HG03025 (cell line): ENCODE measurements around the gene RAB3IL1.
"Not testable (repeated sequence)": the region's sequence is repeated elsewhere in the genome, so short reads cannot be mapped to it uniquely, and the experiment has no call there.

Experiments
- ATAC-seq: cut with Tn5 transposase; IDR thresholded peaks from one replicate; pipeline ENCODE4 v1.9.1; 2021; ENCODE audit warnings: mild to moderate bottlenecking, moderate library complexity; ENCODE audit not compliant: unreplicated experiment, low FRiP score

RAB3IL1 gene, protein sequence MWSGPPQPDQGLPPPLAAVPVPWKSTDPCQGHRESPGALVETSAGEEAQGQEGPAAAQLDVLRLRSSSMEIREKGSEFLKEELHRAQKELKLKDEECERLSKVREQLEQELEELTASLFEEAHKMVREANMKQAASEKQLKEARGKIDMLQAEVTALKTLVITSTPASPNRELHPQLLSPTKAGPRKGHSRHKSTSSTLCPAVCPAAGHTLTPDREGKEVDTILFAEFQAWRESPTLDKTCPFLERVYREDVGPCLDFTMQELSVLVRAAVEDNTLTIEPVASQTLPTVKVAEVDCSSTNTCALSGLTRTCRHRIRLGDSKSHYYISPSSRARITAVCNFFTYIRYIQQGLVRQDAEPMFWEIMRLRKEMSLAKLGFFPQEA

GRCh38 chr11:61917334-61918109 is at the start of gene RAB3IL1:
RAB3IL1 (minus strand) TSS chr11:61917566; CDS start chr11:61917367, 199 bp downstream.
- no peak for ATAC-seq

DNA sequence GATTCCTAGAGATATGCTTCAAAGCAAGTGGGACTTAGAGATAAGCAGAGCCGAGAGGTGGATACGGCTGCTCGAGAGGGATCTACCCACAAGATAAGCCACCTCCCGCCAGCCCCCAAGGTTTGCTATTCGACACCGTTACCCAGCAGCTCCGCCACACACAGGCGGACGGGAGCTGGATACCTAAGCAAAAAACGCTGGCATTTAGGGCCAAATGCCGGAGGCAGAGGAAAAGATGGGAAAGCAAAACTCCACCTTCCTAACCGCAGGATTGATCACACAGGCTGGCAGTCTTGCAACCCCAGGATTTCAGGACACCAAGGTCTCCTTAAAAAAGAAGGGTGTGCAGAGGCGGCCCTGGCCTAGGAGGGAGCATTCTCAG is 49.4 kb upstream of the RAB3IL1 start:
- ATAC-seq = no peak

DNA sequence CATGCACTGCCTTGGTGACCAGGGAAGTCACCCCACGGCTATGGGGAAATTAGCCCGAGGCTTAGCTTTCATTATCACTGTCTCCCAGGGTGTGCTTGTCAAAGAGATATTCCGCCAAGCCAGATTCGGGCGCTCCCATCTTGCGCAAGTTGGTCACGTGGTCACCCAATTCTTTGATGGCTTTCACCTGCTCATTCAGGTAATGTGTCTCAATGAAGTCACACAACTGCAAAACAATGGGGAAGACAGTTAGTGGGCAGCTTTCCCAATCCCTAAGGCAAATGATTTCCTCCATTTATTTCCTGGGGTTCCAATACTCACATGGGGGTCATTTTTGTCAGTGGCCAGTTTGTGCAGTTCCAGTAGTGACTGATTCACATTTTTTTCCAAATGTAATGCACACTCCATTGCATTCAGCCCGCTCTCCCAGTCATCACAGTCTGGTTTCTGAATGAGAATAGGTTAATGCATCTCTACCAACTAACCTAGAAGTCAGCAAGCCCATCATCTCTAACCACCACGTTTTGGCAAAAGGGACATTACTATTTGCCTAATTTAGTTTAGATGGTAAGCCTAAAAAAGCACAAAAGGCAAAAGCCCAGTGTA is 47.4 kb upstream of the RAB3IL1 start:
- ATAC-seq = not testable (repeated sequence)

DNA sequence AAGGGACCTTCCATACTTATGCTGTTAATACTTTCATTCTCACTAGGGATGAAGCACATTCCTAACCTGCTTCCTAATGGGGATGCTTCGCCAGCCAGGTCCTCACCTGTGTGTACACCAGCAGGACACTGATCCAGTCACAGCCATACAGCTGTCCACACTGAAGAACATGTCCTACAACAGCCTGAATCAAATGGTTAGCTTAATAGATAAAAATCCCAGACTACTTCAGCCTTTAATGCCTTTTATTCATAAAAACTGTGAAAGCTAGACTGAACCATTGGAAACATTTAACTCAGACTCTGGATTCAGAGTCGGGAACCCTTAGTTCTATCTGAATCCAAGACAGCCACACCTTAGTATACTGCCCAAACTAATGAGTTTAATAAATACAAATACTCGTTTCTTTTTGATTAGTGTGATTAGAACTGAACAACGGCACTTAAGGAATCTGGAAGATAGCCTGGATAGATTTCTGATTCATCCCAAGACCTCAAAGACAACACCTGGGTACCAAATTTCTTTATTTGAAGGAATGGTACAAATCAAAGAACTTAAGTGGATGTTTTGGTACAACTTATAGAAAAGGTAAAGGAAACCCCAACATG is 46.8 kb upstream of the RAB3IL1 start:
- no peak for ATAC-seq

DNA sequence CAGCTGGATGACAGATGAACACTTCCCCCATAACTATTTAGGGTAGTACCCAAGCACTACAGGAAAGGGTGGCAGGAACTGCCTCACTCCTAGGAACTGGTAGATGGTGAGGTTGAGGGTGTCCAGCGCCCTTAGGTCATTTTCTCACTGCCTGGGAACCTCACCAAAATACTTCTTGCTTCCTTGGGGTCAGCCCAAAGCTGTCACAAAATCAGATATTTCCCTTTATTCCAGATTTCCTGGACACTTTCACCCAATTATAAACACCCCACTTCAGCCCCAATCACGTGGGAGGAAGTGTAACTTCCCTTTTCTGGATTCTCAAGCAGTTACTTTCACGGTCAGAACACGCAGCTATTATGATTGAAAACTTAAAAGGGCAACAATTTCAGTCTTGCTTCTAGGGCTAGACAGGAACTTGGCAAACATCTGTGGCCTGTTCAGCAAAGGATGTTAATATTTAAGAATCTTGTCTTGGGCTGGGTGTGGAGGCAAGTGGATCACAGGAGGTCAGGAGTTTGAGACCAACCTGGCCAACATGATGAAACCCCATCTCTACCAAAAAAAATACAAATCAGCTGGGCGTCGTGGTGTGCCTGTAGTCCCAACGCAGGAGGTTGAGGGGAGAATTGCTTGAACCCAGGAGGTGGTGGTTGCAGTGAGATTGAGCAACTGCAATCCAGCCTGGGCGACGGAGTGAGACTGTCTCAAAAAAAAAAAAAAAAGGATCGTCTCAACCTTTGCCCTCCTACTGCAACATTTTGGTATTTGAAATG is 46.1 kb upstream of the RAB3IL1 start:
- ATAC-seq = no peak

DNA sequence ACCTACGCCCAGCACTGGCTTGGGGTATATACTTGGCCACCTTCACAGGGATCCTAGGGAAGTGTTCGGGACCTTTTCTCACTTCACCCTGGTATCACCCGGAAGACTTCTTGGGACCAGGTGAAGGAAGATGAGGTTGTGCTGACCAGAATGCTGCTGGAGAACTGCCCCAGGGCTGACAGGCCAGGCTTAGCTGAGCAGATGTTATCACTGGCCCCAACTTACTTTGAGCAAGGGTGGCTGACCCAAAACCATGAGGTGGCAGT is 45.6 kb upstream of the RAB3IL1 start:
- no peak for ATAC-seq

- ATAC-seq = no peak
Measured at GRCh38 chr11:61962213-61963015, 45.0 kb upstream of the RAB3IL1 start.

GRCh38 chr11:61961570-61962212 is 44.3 kb upstream of the RAB3IL1 start:
- no peak for ATAC-seq

- ATAC-seq = no peak
Measured at GRCh38 chr11:61960532-61960931, 43.2 kb upstream of the RAB3IL1 start.

DNA sequence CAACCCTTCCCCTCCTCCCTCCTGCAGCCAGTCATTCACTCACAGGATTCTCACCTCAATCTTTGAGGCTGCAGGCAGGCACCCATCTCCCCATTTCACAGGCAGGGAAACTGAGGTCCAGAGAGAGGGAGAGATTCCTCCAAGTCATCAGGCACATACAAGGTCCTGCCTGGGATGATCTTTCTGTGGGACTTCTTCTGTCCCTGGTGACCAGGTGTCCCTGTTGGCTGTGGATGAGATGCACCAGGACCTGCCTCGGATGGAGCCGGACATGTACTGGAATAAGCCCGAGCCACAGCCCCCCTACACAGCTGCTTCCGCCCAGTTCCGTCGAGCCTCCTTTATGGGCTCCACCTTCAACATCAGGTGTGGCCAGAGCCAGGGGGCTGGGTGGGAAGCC is 42.3 kb upstream of the RAB3IL1 start:
- ATAC-seq = no peak

DNA sequence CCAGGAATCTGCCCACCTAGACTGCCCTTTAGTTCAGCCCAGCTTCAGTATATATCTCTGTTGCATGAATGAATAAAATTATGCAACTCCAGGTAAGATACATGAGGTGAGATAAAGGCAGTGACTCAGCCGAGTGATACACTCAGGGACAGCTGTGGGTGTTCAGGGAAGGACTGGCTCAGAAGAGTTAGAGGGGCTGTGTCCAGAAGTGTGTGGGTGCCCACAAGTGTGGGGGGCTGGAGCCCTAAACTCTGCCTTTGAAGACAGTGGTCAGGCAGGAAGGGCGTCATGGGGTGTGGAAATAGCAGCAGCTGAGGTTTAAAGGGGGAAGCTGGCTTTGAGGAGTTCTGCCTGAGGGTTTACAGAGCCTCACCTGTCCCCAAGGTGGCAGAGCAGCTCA is 41.7 kb upstream of the RAB3IL1 start:
- ATAC-seq = no peak

GRCh38 chr11:61958590-61958989 is 41.2 kb upstream of the RAB3IL1 start:
- ATAC-seq = no peak

DNA sequence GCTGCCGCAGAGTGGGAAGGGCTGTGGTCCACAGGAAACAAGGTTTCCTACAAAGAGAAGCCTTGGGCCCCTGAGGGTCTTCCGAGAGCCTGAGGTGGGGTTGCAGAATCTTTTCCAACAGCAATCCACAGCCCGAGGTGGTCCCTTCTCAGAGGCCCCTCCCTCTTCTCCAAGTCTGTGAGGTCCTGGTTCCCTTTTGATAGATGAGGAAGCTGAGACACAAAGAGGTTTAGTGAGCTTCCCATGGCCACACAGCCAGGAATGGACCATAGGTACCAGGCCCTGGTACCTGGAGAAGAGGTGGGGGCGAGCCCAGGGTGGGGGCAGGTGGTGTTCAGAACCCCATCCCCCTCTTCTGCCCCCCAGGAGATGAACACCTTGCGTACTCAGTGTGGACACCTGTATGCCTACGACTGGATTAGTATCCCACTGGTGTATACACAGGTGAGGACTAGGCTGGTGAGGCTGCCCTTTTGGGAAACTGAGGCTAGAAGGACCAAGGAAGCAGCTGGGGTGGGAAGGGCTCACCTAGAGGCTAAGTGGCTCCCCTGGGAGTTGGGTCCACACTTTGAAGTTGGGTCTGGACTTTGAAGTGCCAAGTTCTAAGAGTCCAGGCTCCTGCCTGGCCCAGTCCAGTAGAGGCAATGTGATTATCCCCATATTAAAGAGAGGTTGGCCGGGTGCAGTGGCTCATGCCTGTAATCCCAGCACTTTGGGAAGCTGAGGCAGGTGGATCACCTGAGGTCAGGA is 39.8 kb upstream of the RAB3IL1 start:
- no peak for ATAC-seq

DNA sequence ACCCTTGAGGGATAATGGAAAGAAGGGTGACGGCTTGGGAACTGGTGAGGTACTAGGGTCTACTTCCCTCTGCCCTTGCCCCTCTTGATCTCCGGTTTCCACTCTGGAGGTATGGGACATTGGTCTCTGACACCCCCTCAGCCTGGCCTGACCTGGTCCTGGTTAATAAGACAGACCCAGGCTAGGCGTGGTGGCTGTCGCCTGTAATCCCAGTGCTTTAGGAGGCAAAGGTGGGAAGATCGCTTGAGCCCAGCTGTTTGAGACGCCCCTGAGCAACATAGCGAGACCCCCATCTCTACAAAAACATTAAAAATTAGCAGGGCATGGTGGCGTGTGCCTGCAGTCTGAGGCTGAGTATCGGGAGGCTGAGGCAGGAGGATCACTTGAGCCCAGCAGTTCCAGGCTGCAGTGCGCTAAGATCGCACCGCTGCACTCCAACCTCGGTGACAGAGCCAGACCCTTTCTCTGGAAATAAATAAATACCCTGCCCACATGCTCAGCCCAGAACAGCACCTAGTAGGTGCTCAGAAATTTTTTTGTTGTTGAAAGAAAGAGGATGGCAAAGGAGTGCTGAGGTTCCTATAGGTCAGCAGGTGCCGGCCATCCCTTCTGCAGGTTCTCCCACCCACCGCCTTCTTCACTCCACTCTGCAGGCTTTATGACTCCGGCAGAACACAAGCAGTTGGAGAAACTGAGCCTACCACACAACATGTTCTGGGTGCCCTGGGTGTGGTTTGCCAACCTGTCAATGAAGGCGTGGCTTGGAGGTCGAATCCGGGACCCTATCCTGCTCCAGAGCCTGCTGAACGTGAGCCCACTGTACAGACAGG is 39.0 kb upstream of the RAB3IL1 start:
- no peak for ATAC-seq

- ATAC-seq = no peak
Measured at GRCh38 chr11:61955422-61956135, 38.2 kb upstream of the RAB3IL1 start.

DNA sequence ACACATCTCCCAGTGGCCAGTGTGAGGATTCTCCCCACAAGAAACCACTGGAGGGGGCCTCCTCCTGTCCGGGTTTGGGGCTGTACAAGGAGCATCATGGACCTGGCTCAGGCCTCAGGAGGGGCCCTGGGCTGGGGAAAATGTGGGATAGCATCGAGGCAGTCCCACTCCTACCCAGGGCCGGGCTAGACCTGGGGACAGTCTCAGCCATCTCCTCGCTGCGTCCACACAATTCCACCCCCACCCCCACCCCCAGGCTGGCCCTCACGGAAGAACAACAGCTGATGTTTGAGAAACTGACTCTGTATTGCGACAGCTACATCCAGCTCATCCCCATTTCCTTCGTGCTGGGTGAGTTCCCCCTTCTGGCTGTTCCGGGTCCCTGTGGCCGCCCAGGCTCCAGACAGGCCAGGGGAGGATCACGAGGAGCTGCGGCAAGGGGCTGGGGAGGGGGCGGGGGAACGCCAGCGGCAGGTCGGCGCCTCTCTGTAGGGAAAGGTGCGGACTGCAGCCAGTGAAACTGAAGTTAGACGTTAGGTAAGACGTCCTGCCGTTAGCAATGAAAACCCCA is 37.6 kb upstream of the RAB3IL1 start:
- ATAC-seq = no peak
